ENCODE measurements around the gene CYREN.

- TF ChIP-seq CTCF (IDR thresholded peaks at IDR 0.05 in 8 of 11, conservative IDR thresholded peaks at IDR 0.05 in 3 of 11) (no peak), POLR2A (IDR thresholded peaks at IDR 0.05) (no peak)
Measured at GRCh38 chr7:135174941-135175340, 4.4 kb upstream of the CYREN start.
